Bladder microvascular endothelial cell (primary cell): ENCODE measurements around the gene EPGN. TPM values are rescaled to one million over a fixed set of nuclear protein-coding genes. Genes with fewer than 3 reads are reported as not detected.

Source experiments
- total RNA-seq: library from RNA; depleted of rRNA; stranded (reverse); fragments of >200 nt; gene quantifications from 2 replicates; pipeline ENCODE4 v1.2.3, GENCODE V29; 2014

Gene EPGN
- total RNA-seq = not detected in 2 replicates

GRCh38 chr4:74308215-74308614 is at the start of gene EPGN:
Gene EPGN (plus strand): TSS chr4:74308470. CDS start chr4:74308534, 64 bp downstream.

GRCh38 chr4:74364652-74365491 is 56.6 kb downstream of the EPGN start, which contains the start of gene EREG:
Gene EREG (plus strand): TSS chr4:74365145. CDS start chr4:74365309, 164 bp downstream.

Other genes starting within 250 kb of the EPGN start
- gene CXCL2, start 209.3 kb upstream of the EPGN start, total RNA-seq = 4.4 and 6.5 TPM in 2 replicates
- gene MTHFD2L, start 150.4 kb upstream of the EPGN start, total RNA-seq = 12.8 and 22.5 TPM in 2 replicates
- under 0.01 TPM in 1 of 2 replicates, not detected in the other for gene EREG, start 56.7 kb downstream of the EPGN start, total RNA-seq
- gene AREG, start 136.7 kb downstream of the EPGN start, total RNA-seq = 0.19 and 0.32 TPM in 2 replicates